Endothelial cell of umbilical vein (primary cell): ENCODE results near the gene TRAPPC10. TPM values are rescaled to one million over a fixed set of nuclear protein-coding genes. Genes with fewer than 3 reads are reported as not detected.

Source experiments
- BruUV-seq: library from RNA; stranded (reverse); fragments of 400-500 nt; replicated peaks from 2 replicates; lab custom pipeline; 2021; lab: Mats Ljungman, UMichigan
- CTCF ChIA-PET: fragments of 300-600, 350-600 bp; sonication (Branson Sonifier 250); formaldehyde crosslinking; loops from one replicate; lab custom pipeline; 2021; ENCODE audit warnings: antibody characterized with exemption, inconsistent platforms; lab: Charles Lee
- POLR2A ChIA-PET: fragments of 300-600, 350-600 bp; sonication (Branson Sonifier 250); formaldehyde crosslinking; loops from one replicate; lab custom pipeline; 2021; ENCODE audit warnings: antibody characterized with exemption, inconsistent platforms; lab: Charles Lee
- DNase-seq: peaks from one replicate; pipeline ENCODE4 v3.0.0-alpha.2; 2011; ENCODE audit warnings: low read depth, low spot score
- FAIRE-seq: peaks from 2 replicates; lab custom pipeline; 2011; peaks lifted over from hg19 to GRCh38; lab: Jason Lieb, UNC
- H2AFZ ChIP-seq: 2 replicates; pipeline ENCODE4 v1.6.0; 2012; ENCODE audit warnings: low read depth, low read length, control low read depth, inconsistent platforms
- H3K27ac ChIP-seq: 2 replicates; pipeline ENCODE4 v1.5.1; 2011; ENCODE audit warnings: low read depth, mild to moderate bottlenecking, control low read depth, low read length, moderate library complexity; ENCODE audit not compliant: insufficient read depth
- H3K27me3 ChIP-seq, 2 experiments: 2 replicates each; pipeline versions ENCODE4 v1.6.0 to v1.6.1; 2011; ENCODE audit warnings: low read length in 2 of 2, mixed read lengths in 1 of 2; ENCODE audit not compliant: control insufficient read depth in 2 of 2, insufficient read depth in 2 of 2
- H3K36me3 ChIP-seq, 2 experiments: 2 replicates in 1 of 2; 3 replicates in 1 of 2; pipeline ENCODE4 v1.5.1; 2011; ENCODE audit warnings: low read length in 2 of 2, mild to moderate bottlenecking in 1 of 2, moderate library complexity in 1 of 2; ENCODE audit not compliant: control insufficient read depth in 2 of 2, insufficient read depth in 2 of 2; ENCODE audit errors: extremely low read depth in 1 of 2
- H3K4me1 ChIP-seq: 3 replicates; pipeline ENCODE4 v1.5.1; 2011; ENCODE audit warnings: mild to moderate bottlenecking, low read length; ENCODE audit not compliant: control insufficient read depth, insufficient read depth; ENCODE audit errors: extremely low read depth
- H3K4me2 ChIP-seq: 2 replicates; pipeline ENCODE4 v1.6.1; 2011; ENCODE audit warnings: low read length, control low read depth, mixed read lengths; ENCODE audit not compliant: insufficient read depth
- H3K4me3 ChIP-seq, 3 experiments: fragments of 200-600 bp in 1 of 3; sonication (generic), shearing (Covaris generic) in 1 of 3; replicated peaks in 1 of 3; 2 replicates each; pipeline ENCODE4 v1.5.1; 2011 to 2016; ENCODE audit warnings: control low read depth in 3 of 3, low read length in 3 of 3, mild to moderate bottlenecking in 2 of 3, inconsistent platforms in 1 of 3, low read depth in 1 of 3, moderate library complexity in 1 of 3; ENCODE audit not compliant: insufficient read depth in 1 of 3
- H3K79me2 ChIP-seq: 2 replicates; pipeline ENCODE4 v1.6.0; 2012; ENCODE audit warnings: low read length, inconsistent platforms; ENCODE audit not compliant: control insufficient read depth, insufficient read depth
- H3K9ac ChIP-seq: replicated peaks from 2 replicates; pipeline ENCODE3; 2011; ENCODE audit warnings: low read length, control low read depth; ENCODE audit not compliant: insufficient read depth; ENCODE audit errors: extremely low read depth
- H3K9me1 ChIP-seq: replicated peaks from 3 replicates; pipeline ENCODE4 v1.6.0; 2011; ENCODE audit warnings: mild to moderate bottlenecking, low read length; ENCODE audit not compliant: control insufficient read depth, insufficient read depth; ENCODE audit errors: extremely low read depth
- H3K9me3 ChIP-seq: replicated peaks from 2 replicates; pipeline ENCODE4 v1.5.1; 2012; ENCODE audit warnings: low read length, inconsistent platforms; ENCODE audit not compliant: control insufficient read depth, insufficient read depth
- H4K20me1 ChIP-seq: replicated peaks from 2 replicates; pipeline ENCODE3; 2011; ENCODE audit warnings: mild to moderate bottlenecking, low read length; ENCODE audit not compliant: control insufficient read depth, insufficient read depth; ENCODE audit errors: extremely low read depth
- CTCF ChIP-seq, 2 donors: IDR thresholded peaks; 1 replicate in 1 of 2; 2 replicates in 1 of 2; pipeline ENCODE4 v1.5.1; 2011; ENCODE audit warnings: low read length in 2 of 2, mild to moderate bottlenecking in 2 of 2, moderate library complexity in 2 of 2, control low read depth in 1 of 2, inconsistent platforms in 1 of 2, low read depth in 1 of 2; ENCODE audit not compliant: insufficient read depth in 1 of 2; ENCODE audit errors: extremely low read depth in 1 of 2
- EZH2 ChIP-seq: IDR thresholded peaks from 2 replicates; pipeline ENCODE4 v1.6.1; 2012; ENCODE audit warnings: borderline replicate concordance, low read depth, mild to moderate bottlenecking, moderate library complexity, low read length, inconsistent platforms; ENCODE audit not compliant: severe bottlenecking
- FOS ChIP-seq: IDR thresholded peaks from 2 replicates; pipeline ENCODE4 v1.6.1; 2011; ENCODE audit warnings: mild to moderate bottlenecking, low read length, moderate library complexity, borderline replicate concordance; ENCODE audit not compliant: insufficient read depth
- GATA2 ChIP-seq: IDR thresholded peaks from 2 replicates; pipeline ENCODE4 v1.7.0; 2011; ENCODE audit warnings: low read depth, mild to moderate bottlenecking, moderate library complexity, mixed read lengths, low read length; ENCODE audit not compliant: insufficient read length, insufficient read depth
- JUN ChIP-seq: IDR thresholded peaks from 2 replicates; pipeline ENCODE4 v1.6.1; 2011; ENCODE audit warnings: borderline replicate concordance, low read depth; ENCODE audit not compliant: insufficient read length, insufficient read depth
- MYC ChIP-seq: IDR thresholded peaks from one replicate; pipeline ENCODE4 v1.6.1; 2011; ENCODE audit warnings: mild to moderate bottlenecking, low read depth, low read length
- POLR2A ChIP-seq: IDR thresholded peaks from 2 replicates; pipeline ENCODE4 v1.6.1; 2012; ENCODE audit warnings: low read depth, mild to moderate bottlenecking, control low read depth, low read length
- POLR2AphosphoS5 ChIP-seq: IDR thresholded peaks from 2 replicates; pipeline ENCODE4 v1.6.1; 2012; ENCODE audit warnings: low read depth, mild to moderate bottlenecking, control low read depth, low read length, moderate library complexity; ENCODE audit not compliant: insufficient read depth
- dilution Hi-C: fragments of 300-500 bp; cut with MboI; formaldehyde crosslinking; loops from one replicate; pipeline ENCODE4 v1.15.0; 2019; ENCODE audit warnings: low sequenced_read_pairs; ENCODE audit not compliant: extremely low pct_ligation_motif_present
- intact Hi-C: fragments of 100-400 bp; cut with micrococcal nuclease; formaldehyde crosslinking; loops from one replicate; pipeline ENCODE4 v1.10.0; 2022
- polyA plus RNA-seq, 4 experiments: library from polyadenylated mRNA; depleted of rRNA in 3 of 4; stranded (reverse) in 3 of 4; unstranded in 1 of 4; fragments of >200 nt; gene quantifications; 2 replicates each; pipeline versions ENCODE4 v1.2.1 to v1.2.3, GENCODE V29; 2011 to 2012; ENCODE audit warnings: missing spikeins in 1 of 4
- total RNA-seq: library from RNA; stranded (reverse); gene quantifications from 2 replicates; pipeline ENCODE4 v1.2.3, GENCODE V29; 2021
- TF ChIP-seq, protein P1 (sequence below): IDR thresholded peaks from 2 replicates; pipeline ENCODE4 v1.6.1; 2011; ENCODE audit not compliant: insufficient read depth, insufficient read length

The TRAPPC10 gene
- total and polyA plus RNA-seq, 2 donors (not counting 3 experiments of a cell fraction or from before 2014, with no cell fraction given) = 21.5 to 33.6 TPM

- TF ChIP-seq POLR2AphosphoS5 (no peak), POLR2A (no peak), EZH2 (no peak), GATA2 (no peak), MYC (no peak), FOS (no peak), CTCF (IDR thresholded peaks at IDR 0.05; ENCODE audit: extremely low read depth in 1 of 2, insufficient read depth in 1 of 2, low read depth in 1 of 2, low read length in 2 of 2) (no peak), JUN (no peak)
- TF ChIP-seq, protein P1, sequence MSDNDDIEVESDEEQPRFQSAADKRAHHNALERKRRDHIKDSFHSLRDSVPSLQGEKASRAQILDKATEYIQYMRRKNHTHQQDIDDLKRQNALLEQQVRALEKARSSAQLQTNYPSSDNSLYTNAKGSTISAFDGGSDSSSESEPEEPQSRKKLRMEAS = no peak
- dilution Hi-C loops = no loop called here
- intact Hi-C loops = no loop called here
- H3K9ac ChIP-seq = no peak overlapping the region
- POLR2A ChIA-PET = no interaction called here
- no peaks in the 10 kb centered on the region for H3K9me3 ChIP-seq
- H3K9me1 ChIP-seq = no peaks in the 10 kb centered on the region
- no peak overlapping the region for H3K4me3 ChIP-seq
- no peak for FAIRE-seq
- peaks cover 37% of the 10 kb centered on the region for H3K79me2 ChIP-seq
- no peak overlapping the region for H2AFZ ChIP-seq
- H3K27me3 ChIP-seq = no peaks in the 10 kb centered on the region
- DNase-seq = peak; percentile 57
- H3K36me3 ChIP-seq = peaks cover 0 to 5% of the 10 kb centered on the region in 2 experiments
- CTCF ChIA-PET = interaction anchor here (0.9 to 1.7 kb wide), 7 partner anchors 13 to 238 kb away, joined by 3 to 6 read pairs (median 4); no protein-coding TSS in a partner anchor
- H3K27ac ChIP-seq = no peak overlapping the region
- H3K4me2 ChIP-seq = no peak overlapping the region
- H3K4me1 ChIP-seq = peaks cover 7% of the 10 kb centered on the region
- no peaks in the 10 kb centered on the region for H4K20me1 ChIP-seq
- BruUV-seq = no TSS peak
Measured at GRCh38 chr21:44049606-44050005, 37.5 kb downstream of the TRAPPC10 start.
